T-cell (primary cell): Measurements from ENCODE around the gene DENND1A. TPM values are rescaled to one million over a fixed set of nuclear protein-coding genes. Genes with fewer than 3 reads are reported as not detected.

Experiments used
- ATAC-seq, 4 experiments: fragments of 200-7000 bp in 3 of 4; fragments of 150-1000 bp in 1 of 4; cut with Tn5 transposase; replicated peaks in 1 of 4; 1 replicate in 3 of 4; 2 replicates in 1 of 4; pipeline ENCODE4 v1.10.0; 2021; ENCODE audit warnings: moderate library complexity in 3 of 4, mild to moderate bottlenecking in 2 of 4, moderate number of reproducible peaks in 1 of 4
- CTCF ChIA-PET, 2 donors: fragments of 300-600 bp; sonication (Branson Sonifier 250); formaldehyde crosslinking; loops; one replicate each; lab custom pipeline; 2022; ENCODE audit warnings: antibody characterized with exemption in 2 of 2; lab: Charles Lee
- POLR2A ChIA-PET, 2 donors: fragments of 300-600 bp; sonication (Branson Sonifier 250); formaldehyde crosslinking; loops; one replicate each; lab custom pipeline; 2022; ENCODE audit warnings: antibody characterized with exemption in 2 of 2; lab: Charles Lee
- DNase-seq, 35 experiments: peaks; one replicate each; pipeline versions ENCODE4 v3.0.0 to v3.0.0-alpha.2; 2013 to 2023
- H3K27ac ChIP-seq: one replicate; pipeline ENCODE4 v1.5.1; 2013; ENCODE audit warnings: low read length
- H3K27me3 ChIP-seq, 2 experiments: replicated peaks in 1 of 2; 1 replicate in 1 of 2; 2 replicates in 1 of 2; pipeline versions ENCODE4 v1.6.1 to v1.7.0; 2013; ENCODE audit warnings: low read length in 1 of 2, mixed read lengths in 1 of 2; ENCODE audit not compliant: control insufficient read depth in 2 of 2, insufficient read depth in 2 of 2; ENCODE audit errors: extremely low read depth in 1 of 2
- H3K36me3 ChIP-seq, 2 donors: 1 replicate in 1 of 2; 2 replicates in 1 of 2; pipeline versions ENCODE4 v1.6.1 to v1.7.0; 2013; ENCODE audit warnings: low read length in 1 of 2; ENCODE audit not compliant: control insufficient read depth in 2 of 2, insufficient read depth in 1 of 2; ENCODE audit errors: extremely low read depth in 1 of 2
- H3K4me1 ChIP-seq, 2 experiments: 1 replicate in 1 of 2; 2 replicates in 1 of 2; pipeline versions ENCODE4 v1.6.1 to v1.7.0; 2013; ENCODE audit warnings: low read length in 2 of 2, mixed read lengths in 1 of 2; ENCODE audit not compliant: insufficient read depth in 2 of 2, control insufficient read depth in 1 of 2; ENCODE audit errors: extremely low read depth in 1 of 2
- H3K4me3 ChIP-seq, 2 donors: 1 replicate in 1 of 2; 2 replicates in 1 of 2; pipeline versions ENCODE4 v1.5.1 to v1.7.0; 2013; ENCODE audit warnings: mild to moderate bottlenecking in 2 of 2, low read length in 1 of 2, moderate library complexity in 1 of 2; ENCODE audit not compliant: control insufficient read depth in 1 of 2; ENCODE audit errors: extremely low read depth in 1 of 2
- H3K9me3 ChIP-seq: 2 replicates; pipeline ENCODE4 v1.7.0; 2013
- H3K27ac Mint-ChIP-seq, 2 donors: one replicate each; pipeline ENCODE4 v1.8.0; 2020 to 2021; ENCODE audit warnings: mild to moderate bottlenecking in 2 of 2, mixed read lengths in 2 of 2
- H3K27me3 Mint-ChIP-seq, 2 donors: one replicate each; pipeline ENCODE4 v1.8.0; 2021 to 2022; ENCODE audit warnings: mixed read lengths in 2 of 2
- H3K36me3 Mint-ChIP-seq: one replicate; pipeline ENCODE4 v1.8.0; 2021; ENCODE audit warnings: mixed read lengths
- H3K4me1 Mint-ChIP-seq, 3 donors: one replicate each; pipeline ENCODE4 v1.8.0; 2020 to 2022; ENCODE audit warnings: mixed read lengths in 3 of 3, mild to moderate bottlenecking in 1 of 3
- H3K4me3 Mint-ChIP-seq, 3 donors: one replicate each; pipeline ENCODE4 v1.8.0; 2020 to 2022; ENCODE audit warnings: mild to moderate bottlenecking in 3 of 3, mixed read lengths in 3 of 3, moderate library complexity in 3 of 3
- H3K9me3 Mint-ChIP-seq, 3 donors: one replicate each; pipeline ENCODE4 v1.8.0; 2020 to 2022; ENCODE audit warnings: mixed read lengths in 3 of 3
- WGBS: methylation state at CpG from one replicate; pipeline ENCODE4 v1.1.5; 2013; ENCODE audit warnings: missing lambda C conversion rate; ENCODE audit not compliant: insufficient coverage; 5-methylcytosine and 5-hydroxymethylcytosine counted together
- total RNA-seq, 35 experiments: library from RNA in 6 of 35; stranded (reverse) in 6 of 35; fragments of 120-200 nt in 1 of 35; gene quantifications; one replicate each; pipeline versions ENCODE4 v1.2.1 to v1.2.4 and lab custom pipeline; 2013 to 2026

The DENND1A gene
- total RNA-seq, 5 donors from 2014 or later (not counting 1 experiment from before 2014, with no cell fraction given) = 12.4 to 19.9 (median 14.1) TPM

DNA sequence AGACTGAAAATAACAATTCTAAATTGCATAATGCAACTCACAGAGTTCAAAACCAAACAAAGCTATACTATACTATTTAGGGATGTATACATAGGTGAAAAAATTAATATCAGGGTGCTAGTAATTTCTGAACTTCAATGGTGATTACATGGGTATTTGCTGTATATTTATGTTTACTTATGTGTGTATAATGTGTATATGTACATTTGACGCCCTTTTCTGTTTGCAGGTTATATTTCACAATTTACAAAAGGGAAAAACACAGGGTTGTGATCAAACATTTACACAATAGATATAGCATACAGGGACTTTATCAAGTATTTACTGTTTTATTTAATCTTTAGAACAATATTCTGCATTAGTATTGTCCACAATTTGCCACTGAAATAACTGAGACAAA is 184.0 kb downstream of the DENND1A start:
- H3K36me3 Mint-ChIP-seq = peaks cover 6% of the 10 kb centered on the region
- H3K4me1 ChIP-seq = peaks cover 6 to 13% of the 10 kb centered on the region in 2 experiments
- no CpG with 5 or more reads among the region's 1 CpG for WGBS
- ChIA-PET POLR2A (interaction anchor here in 1 of 2 donors (0.5 kb wide), 1 partner anchor 17 kb away, joined by 3 read pairs; no protein-coding TSS in a partner anchor), CTCF (no interaction called here)
- H3K36me3 ChIP-seq = no peaks in the 10 kb centered on the region
- H3K4me3 ChIP-seq = no peak overlapping the region
- DNase-seq (no peak), ATAC-seq (no peak)
- no peak overlapping the region for H3K27ac ChIP-seq
- no peaks in the 10 kb centered on the region for H3K9me3 Mint-ChIP-seq
- no peaks in the 10 kb centered on the region for H3K27me3 Mint-ChIP-seq
- H3K27ac Mint-ChIP-seq = no peak overlapping the region
- H3K4me3 Mint-ChIP-seq = no peak overlapping the region
- H3K9me3 ChIP-seq = no peaks in the 10 kb centered on the region
- no peaks in the 10 kb centered on the region for H3K27me3 ChIP-seq
- peaks cover 18 to 19% (median 19%) of the 10 kb centered on the region in 3 donors for H3K4me1 Mint-ChIP-seq

DNA sequence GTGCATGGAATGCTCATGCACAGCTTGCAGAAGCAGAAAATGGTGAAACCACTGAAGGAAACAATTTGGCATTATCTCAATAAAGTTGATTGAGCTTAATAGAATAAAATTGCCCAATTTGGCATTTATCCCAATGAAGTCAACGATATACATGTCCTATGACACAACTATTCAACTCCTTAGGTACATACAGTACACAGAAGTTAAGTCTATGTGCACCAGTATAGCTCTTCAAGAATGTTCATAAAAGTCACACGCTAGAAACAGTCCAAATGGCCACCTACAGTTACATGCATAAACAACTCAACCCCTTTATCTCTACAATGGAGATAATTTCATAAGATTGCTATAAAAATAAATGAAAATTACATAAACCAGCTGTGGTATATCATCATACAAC is 184.5 kb downstream of the DENND1A start:
- POLR2A ChIA-PET = interaction anchor here in 1 of 2 donors (0.5 kb wide), 1 partner anchor 18 kb away, joined by 3 read pairs; no protein-coding TSS in a partner anchor
- peaks cover 6 to 13% of the 10 kb centered on the region in 2 experiments for H3K4me1 ChIP-seq
- WGBS = 80% methylated on average over 1 of the region's 2 CpGs

DNA sequence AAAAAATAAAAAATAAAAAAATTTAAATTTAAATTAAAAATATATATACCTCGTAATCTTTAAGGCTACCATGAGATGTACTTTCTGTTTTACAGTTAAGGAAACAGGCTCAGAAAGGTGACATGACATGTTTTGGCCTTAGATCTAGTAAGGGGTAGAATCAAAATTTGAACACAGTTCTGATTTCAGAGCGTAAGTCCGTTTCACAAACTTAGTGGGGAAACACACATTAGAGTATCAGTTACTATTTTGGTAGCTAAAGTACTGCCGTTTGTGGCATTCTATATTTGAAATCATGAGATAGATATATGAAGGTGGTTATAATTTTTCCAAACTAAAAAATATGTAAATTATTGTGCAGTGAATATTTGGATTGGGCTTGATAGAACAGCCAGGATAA is 186.2 kb downstream of the DENND1A start:
- Mint-ChIP-seq H3K9me3 (no peaks in the 10 kb centered on the region), H3K4me3 (no peak overlapping the region), H3K27ac (no peak overlapping the region), H3K36me3 (peaks cover 12% of the 10 kb centered on the region), H3K27me3 (no peaks in the 10 kb centered on the region), H3K4me1 (peaks cover 0 to 4% (median 2%) of the 10 kb centered on the region in 3 donors)
- WGBS = 80% methylated on average over 1 of the region's 4 CpGs
- H3K4me1 ChIP-seq = peaks cover 0 to 1% of the 10 kb centered on the region in 2 experiments
- ATAC-seq (no peak), DNase-seq (no peak)
- ChIA-PET POLR2A (no interaction called here), CTCF (no interaction called here)
- no peaks in the 10 kb centered on the region for H3K9me3 ChIP-seq
- no peak overlapping the region for H3K27ac ChIP-seq
- no peak overlapping the region for H3K4me3 ChIP-seq
- H3K27me3 ChIP-seq = no peaks in the 10 kb centered on the region
- H3K36me3 ChIP-seq = no peaks in the 10 kb centered on the region

More for the DNA sequence above, 184.5 kb downstream of the DENND1A start:
- no peaks in the 10 kb centered on the region for H3K27me3 Mint-ChIP-seq
- Histone ChIP-seq H3K27me3 (no peaks in the 10 kb centered on the region), H3K4me3 (no peak overlapping the region), H3K27ac (no peak overlapping the region), H3K36me3 (no peaks in the 10 kb centered on the region), H3K9me3 (no peaks in the 10 kb centered on the region)
- H3K36me3 Mint-ChIP-seq = peaks cover 6% of the 10 kb centered on the region
- H3K4me1 Mint-ChIP-seq = peaks cover 17 to 18% (median 17%) of the 10 kb centered on the region in 3 donors
- H3K27ac Mint-ChIP-seq = no peak overlapping the region
- no peak overlapping the region for H3K4me3 Mint-ChIP-seq
- H3K9me3 Mint-ChIP-seq = no peaks in the 10 kb centered on the region
- ATAC-seq = no peak
- no peak for DNase-seq
- CTCF ChIA-PET = no interaction called here

DNA sequence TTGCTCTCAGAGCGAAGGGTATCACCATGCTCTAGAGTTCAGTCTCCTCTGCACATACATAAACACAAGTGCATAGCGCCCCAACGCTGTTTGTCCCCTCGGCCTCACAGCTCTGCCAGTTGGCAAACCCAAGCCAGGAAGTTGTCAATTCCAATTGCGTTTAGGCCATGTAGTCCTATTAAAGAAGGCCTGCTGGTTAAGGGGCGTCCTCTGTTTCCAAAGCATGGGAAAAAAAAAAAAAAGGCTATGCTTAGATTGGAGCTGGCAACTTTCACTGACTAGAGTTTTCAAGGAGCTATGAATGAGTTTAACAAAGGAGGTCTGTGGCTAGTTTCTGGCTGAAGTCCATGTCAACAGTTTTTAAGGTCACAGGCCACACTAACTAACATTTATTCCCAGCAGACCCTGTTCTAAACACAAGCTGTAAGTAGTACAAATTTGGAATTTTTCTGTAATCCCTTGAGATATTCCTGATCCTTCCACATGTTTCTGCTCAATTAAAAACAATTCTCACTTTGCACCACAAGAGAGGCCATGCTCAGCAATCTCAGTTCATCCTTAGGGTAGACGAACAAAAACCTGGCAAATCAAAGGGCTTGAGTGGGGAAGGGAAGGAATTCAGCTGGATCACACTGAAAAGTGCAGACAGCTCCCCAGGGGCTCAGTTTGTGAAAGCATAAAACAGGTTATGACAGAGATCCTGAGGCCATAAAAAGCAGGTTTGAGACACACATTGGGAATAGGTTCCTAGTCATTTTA is 187.7 kb downstream of the DENND1A start:
- CTCF ChIA-PET = no interaction called here
- H3K27me3 ChIP-seq = no peaks in the 10 kb centered on the region
- Mint-ChIP-seq H3K27ac (no peak overlapping the region), H3K36me3 (peaks cover 12% of the 10 kb centered on the region), H3K4me1 (peaks cover 0 to 4% (median 2%) of the 10 kb centered on the region in 3 donors), H3K27me3 (no peaks in the 10 kb centered on the region), H3K4me3 (no peak overlapping the region), H3K9me3 (no peaks in the 10 kb centered on the region)
- no peaks in the 10 kb centered on the region for H3K36me3 ChIP-seq
- no peak overlapping the region for H3K4me3 ChIP-seq
- DNase-seq (no peak), ATAC-seq (no peak)
- WGBS = 95% methylated on average over 4 of the region's 7 CpGs
- POLR2A ChIA-PET = no interaction called here
- H3K9me3 ChIP-seq = no peaks in the 10 kb centered on the region
- no peak overlapping the region for H3K27ac ChIP-seq
- H3K4me1 ChIP-seq = no peaks in the 10 kb centered on the region

DNA sequence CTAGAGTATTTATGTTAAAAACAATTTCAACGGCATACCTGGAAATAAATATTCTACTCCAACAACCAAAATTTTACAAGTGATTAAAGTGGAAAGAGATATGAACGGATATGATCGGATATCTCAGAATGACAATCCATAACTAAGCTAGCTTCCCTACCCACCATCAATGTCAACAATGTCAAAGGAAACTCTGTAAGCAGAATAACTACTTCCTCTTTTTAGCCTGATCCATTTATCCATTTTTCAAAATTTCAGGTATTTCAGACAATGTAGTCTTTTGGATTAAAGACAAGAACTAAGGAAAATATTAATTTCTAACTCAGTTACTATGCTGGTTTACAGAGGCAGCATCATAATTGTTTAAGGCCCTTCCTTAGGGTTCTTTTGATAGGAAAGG is 188.7 kb downstream of the DENND1A start:
- H3K4me3 ChIP-seq = no peak overlapping the region
- Mint-ChIP-seq H3K4me3 (no peak overlapping the region), H3K9me3 (no peaks in the 10 kb centered on the region), H3K4me1 (peaks cover 0 to 4% (median 2%) of the 10 kb centered on the region in 3 donors), H3K36me3 (peaks cover 12% of the 10 kb centered on the region), H3K27ac (no peak overlapping the region), H3K27me3 (no peaks in the 10 kb centered on the region)
- H3K4me1 ChIP-seq = no peaks in the 10 kb centered on the region
- ChIA-PET POLR2A (no interaction called here), CTCF (no interaction called here)
- H3K9me3 ChIP-seq = no peaks in the 10 kb centered on the region
- DNase-seq (no peak), ATAC-seq (no peak)
- no peaks in the 10 kb centered on the region for H3K27me3 ChIP-seq
- no peak overlapping the region for H3K27ac ChIP-seq
- WGBS = no CpG with 5 or more reads among the region's 3 CpGs
- no peaks in the 10 kb centered on the region for H3K36me3 ChIP-seq

DNA sequence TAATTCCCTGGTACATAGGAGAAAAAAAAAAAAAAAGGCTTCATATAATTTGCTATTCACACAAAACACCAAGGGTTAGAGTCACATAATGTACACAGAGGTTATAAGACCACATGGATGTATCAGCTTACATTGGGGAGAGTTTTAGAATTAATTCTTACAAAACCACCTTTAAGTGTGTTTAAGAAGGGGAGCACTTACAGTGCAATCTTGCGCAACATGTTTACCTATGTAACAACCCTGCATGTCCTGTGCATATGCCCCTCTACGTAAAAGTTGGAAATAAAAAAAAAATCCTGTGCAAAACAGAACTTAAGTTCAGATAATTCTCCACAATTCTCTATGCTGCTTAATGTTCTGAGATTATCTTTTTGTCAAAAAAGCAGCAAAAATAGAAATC is 190.0 kb downstream of the DENND1A start:
- H3K9me3 Mint-ChIP-seq = no peaks in the 10 kb centered on the region
- no peak for ATAC-seq
- no peak overlapping the region for H3K27ac Mint-ChIP-seq
- H3K4me3 Mint-ChIP-seq = no peak overlapping the region
- no peak overlapping the region for H3K4me3 ChIP-seq
- H3K4me1 ChIP-seq = no peaks in the 10 kb centered on the region
- WGBS = no CpG with 5 or more reads among the region's 2 CpGs
- no peaks in the 10 kb centered on the region for H3K9me3 ChIP-seq
- ChIA-PET POLR2A (no interaction called here), CTCF (interaction anchor here in 1 of 2 donors (0.6 kb wide), 1 partner anchor 54 kb away, joined by 3 read pairs; no protein-coding TSS in a partner anchor)
- peaks cover 16% of the 10 kb centered on the region for H3K36me3 Mint-ChIP-seq
- H3K27me3 ChIP-seq = no peaks in the 10 kb centered on the region
- no peaks in the 10 kb centered on the region for H3K36me3 ChIP-seq
- H3K27ac ChIP-seq = no peak overlapping the region
- no peaks in the 10 kb centered on the region for H3K27me3 Mint-ChIP-seq
- H3K4me1 Mint-ChIP-seq = peaks cover 0 to 4% (median 2%) of the 10 kb centered on the region in 3 donors
- no peak for DNase-seq
